Measurements from ENCODE around the gene SCP2.

- no peak for TF ChIP-seq EZH2 (IDR thresholded peaks at IDR 0.05; ENCODE audit: borderline replicate concordance, low read length)
- TF ChIP-seq, protein P1, sequence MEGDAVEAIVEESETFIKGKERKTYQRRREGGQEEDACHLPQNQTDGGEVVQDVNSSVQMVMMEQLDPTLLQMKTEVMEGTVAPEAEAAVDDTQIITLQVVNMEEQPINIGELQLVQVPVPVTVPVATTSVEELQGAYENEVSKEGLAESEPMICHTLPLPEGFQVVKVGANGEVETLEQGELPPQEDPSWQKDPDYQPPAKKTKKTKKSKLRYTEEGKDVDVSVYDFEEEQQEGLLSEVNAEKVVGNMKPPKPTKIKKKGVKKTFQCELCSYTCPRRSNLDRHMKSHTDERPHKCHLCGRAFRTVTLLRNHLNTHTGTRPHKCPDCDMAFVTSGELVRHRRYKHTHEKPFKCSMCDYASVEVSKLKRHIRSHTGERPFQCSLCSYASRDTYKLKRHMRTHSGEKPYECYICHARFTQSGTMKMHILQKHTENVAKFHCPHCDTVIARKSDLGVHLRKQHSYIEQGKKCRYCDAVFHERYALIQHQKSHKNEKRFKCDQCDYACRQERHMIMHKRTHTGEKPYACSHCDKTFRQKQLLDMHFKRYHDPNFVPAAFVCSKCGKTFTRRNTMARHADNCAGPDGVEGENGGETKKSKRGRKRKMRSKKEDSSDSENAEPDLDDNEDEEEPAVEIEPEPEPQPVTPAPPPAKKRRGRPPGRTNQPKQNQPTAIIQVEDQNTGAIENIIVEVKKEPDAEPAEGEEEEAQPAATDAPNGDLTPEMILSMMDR (IDR thresholded peaks at IDR 0.05; ENCODE audit: low read length), result no peak
Observed at GRCh38 chr1:53037159-53037558, 110.1 kb downstream of the SCP2 start.
